ENCODE results near the gene PEX13.

The PEX13 gene

GRCh38 chr2:61089797-61090196, 72.3 kb downstream of the PEX13 start:
- DNase-seq, result no peak

DNA sequence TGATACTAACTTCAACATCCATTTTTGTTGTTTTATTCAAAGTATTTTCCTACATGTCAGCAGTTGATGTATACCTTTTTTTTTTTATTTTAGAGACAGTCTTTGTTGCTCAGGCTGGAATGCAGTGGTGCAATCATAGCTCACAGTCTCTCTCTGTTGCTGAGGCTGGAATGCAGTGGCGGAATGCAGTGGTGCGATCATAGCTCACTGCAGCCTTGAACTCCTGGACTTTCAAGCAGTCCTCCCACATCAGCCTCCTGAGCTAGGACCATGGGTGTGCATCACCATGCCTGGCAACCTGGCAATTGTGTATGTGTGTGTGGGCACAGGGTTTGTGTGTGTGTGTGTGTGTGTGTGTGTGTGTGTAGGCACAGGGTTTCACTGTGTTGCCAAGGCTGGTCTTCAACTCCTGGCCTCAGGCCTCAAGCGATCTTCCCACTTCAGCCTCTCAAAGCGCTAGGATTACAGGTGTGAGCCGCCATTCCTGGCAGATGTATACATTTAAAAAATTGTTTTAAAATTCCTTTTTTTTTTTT, 72.9 kb downstream of the PEX13 start:
- DNase-seq, result no peak

GRCh38 chr2:61091485-61091884, 74.0 kb downstream of the PEX13 start:
- DNase-seq, result no peak

- DNase-seq, result no peak
These were observed 78.9 kb downstream of the PEX13 start for GRCh38 chr2:61096438-61096837.

DNA sequence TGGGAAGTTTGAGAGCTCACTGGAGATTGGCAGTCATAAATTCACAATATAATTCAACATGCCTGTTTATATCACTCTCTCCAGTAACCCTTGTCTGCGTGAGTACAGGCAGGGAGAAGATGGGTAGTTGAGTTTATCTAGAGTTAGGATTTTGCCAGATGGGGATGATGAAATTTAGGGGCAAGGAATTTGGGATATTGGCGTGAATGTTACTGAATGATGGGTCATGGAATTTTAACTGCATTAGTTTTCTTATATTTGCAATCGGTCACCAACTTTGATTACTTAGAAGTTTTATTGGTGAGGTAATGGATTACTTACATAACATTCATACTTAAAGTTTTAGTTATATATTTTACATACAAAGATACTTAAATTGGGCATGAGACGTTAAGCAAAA, 83.3 kb downstream of the PEX13 start:
- no peak for DNase-seq

Measured in CD4-positive, alpha-beta T cell treated with Interferon alpha-2 for 1 hour (primary cell).